Peyer's patch (tissue), 4 donors: ENCODE measurements around the gene CYP1B1.

Experiments used
- POLR2A ChIP-seq, 2 donors: fragments of 450-650 bp; IDR thresholded peaks; one replicate each; pipeline ENCODE4 v1.5.1; 2017; ENCODE audit warnings: antibody characterized with exemption in 2 of 2, mild to moderate bottlenecking in 2 of 2, moderate library complexity in 2 of 2
- TF ChIP-seq, protein P1 (sequence below), 6 experiments: fragments of 450-650 bp in 4 of 6; fragments of 200-600 bp in 2 of 6; sonication (generic) in 1 of 6; IDR thresholded peaks; one replicate each; pipeline ENCODE4 v1.5.1; 2017 to 2019; ENCODE audit warnings: antibody characterized with exemption in 6 of 6, mild to moderate bottlenecking in 3 of 6, moderate library complexity in 1 of 6

DNA sequence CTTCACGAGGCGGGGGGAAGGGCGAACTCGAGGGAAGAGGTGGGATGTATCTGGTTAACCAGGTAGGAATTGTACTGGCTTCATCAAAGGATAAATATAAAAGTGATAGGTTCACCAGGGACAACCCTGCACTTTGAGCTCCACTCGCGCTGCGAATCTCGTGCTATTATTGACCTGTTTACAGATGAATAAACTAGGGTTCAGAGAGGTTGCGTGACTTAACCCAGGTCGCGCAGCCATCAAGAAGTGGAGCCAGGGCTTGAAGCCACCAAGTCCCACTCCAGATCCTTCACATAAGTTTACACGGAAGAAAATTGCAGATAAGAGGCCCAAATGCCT lies 1.4 kb upstream of the CYP1B1 start:
- TF ChIP-seq, protein P1, sequence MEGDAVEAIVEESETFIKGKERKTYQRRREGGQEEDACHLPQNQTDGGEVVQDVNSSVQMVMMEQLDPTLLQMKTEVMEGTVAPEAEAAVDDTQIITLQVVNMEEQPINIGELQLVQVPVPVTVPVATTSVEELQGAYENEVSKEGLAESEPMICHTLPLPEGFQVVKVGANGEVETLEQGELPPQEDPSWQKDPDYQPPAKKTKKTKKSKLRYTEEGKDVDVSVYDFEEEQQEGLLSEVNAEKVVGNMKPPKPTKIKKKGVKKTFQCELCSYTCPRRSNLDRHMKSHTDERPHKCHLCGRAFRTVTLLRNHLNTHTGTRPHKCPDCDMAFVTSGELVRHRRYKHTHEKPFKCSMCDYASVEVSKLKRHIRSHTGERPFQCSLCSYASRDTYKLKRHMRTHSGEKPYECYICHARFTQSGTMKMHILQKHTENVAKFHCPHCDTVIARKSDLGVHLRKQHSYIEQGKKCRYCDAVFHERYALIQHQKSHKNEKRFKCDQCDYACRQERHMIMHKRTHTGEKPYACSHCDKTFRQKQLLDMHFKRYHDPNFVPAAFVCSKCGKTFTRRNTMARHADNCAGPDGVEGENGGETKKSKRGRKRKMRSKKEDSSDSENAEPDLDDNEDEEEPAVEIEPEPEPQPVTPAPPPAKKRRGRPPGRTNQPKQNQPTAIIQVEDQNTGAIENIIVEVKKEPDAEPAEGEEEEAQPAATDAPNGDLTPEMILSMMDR (IDR thresholded peaks at IDR 0.05): no peak
- no peak for TF ChIP-seq POLR2A (IDR thresholded peaks at IDR 0.05)
